K562 treated with DMSO at 1 percent for 12 hours (cell line): Measurements from ENCODE around the gene FOXM1. TPM values are rescaled to one million over a fixed set of nuclear protein-coding genes. Genes with fewer than 3 reads are reported as not detected.

Experiments
- total RNA-seq: library from RNA; unstranded; fragments of 300-600 nt; gene quantifications from 2 replicates; pipeline ENCODE4 v1.2.3, GENCODE V29; 2022; ENCODE audit not compliant: insufficient read depth

The FOXM1 gene
- 27.1 and 52.3 TPM in 2 replicates for total RNA-seq

GRCh38 chr12:2877047-2877952 is at the start of gene FOXM1, which contains the start of gene RHNO1:
TSS of gene FOXM1 (minus strand) at chr12:2877174. CDS start at chr12:2874478, 2,696 bp downstream.
TSS of gene RHNO1 (plus strand) at chr12:2877223. CDS start at chr12:2885367, 8,144 bp downstream.

GRCh38 chr12:2890388-2891239 is 13.6 kb upstream of the FOXM1 start, which contains the start of gene TULP3:
TSS of gene TULP3 (plus strand) at chr12:2890891. CDS start at chr12:2890948, 57 bp downstream.

GRCh38 chr12:2857021-2857431 is 19.9 kb downstream of the FOXM1 start, which contains the start of gene TEX52:
TSS of gene TEX52 (minus strand) at chr12:2857039. CDS start at chr12:2857026, 13 bp downstream.

GRCh38 chr12:2834581-2835491 is 42.1 kb downstream of the FOXM1 start, which contains the start of gene NRIP2:
TSS of gene NRIP2 (minus strand) at chr12:2835035. CDS start at chr12:2834983, 52 bp downstream.

GRCh38 chr12:2812290-2813213 is 64.4 kb downstream of the FOXM1 start, which contains the start of gene ITFG2:
TSS of gene ITFG2 (plus strand) at chr12:2812668. CDS start at chr12:2812761, 93 bp downstream.

Other genes with a start within 250 kb of the FOXM1 start
- gene FKBP4, start 82.2 kb downstream of the FOXM1 start, total RNA-seq: 24.7 and 33.2 TPM in 2 replicates
- 6.8 and 20.1 TPM in 2 replicates for gene ITFG2, start 64.5 kb downstream of the FOXM1 start, total RNA-seq
- 0.44 TPM in 1 of 2 replicates, not detected in the other for gene NRIP2, start 42.1 kb downstream of the FOXM1 start, total RNA-seq
- gene TEX52, start 20.1 kb downstream of the FOXM1 start, total RNA-seq: not detected in 2 replicates
- gene RHNO1, start within 50 bp of the FOXM1 start, total RNA-seq: 17.0 and 25.7 TPM in 2 replicates
- 4.8 and 13.3 TPM in 2 replicates for gene TULP3, start 13.7 kb upstream of the FOXM1 start, total RNA-seq
- 10.8 and 15.3 TPM in 2 replicates for gene TEAD4, start 82.2 kb upstream of the FOXM1 start, total RNA-seq
- 1.2 and 2.3 TPM in 2 replicates for gene TSPAN9, start 200.2 kb upstream of the FOXM1 start, total RNA-seq